Progenitor cell of endocrine pancreas (in vitro differentiated cells): Measurements from ENCODE around the gene RAB18. TPM values are rescaled to one million over a fixed set of nuclear protein-coding genes. Genes with fewer than 3 reads are reported as not detected.
A peak's percentile ranks its signal among the peaks of the same experiment; 100 is the strongest.

ENCODE experiments used
- DNase-seq: peaks from one replicate; pipeline ENCODE4 v3.0.0; 2021; ENCODE audit warnings: low spot score; ENCODE audit not compliant: unreplicated experiment
- H3K27ac Mint-ChIP-seq: 2 replicates; pipeline ENCODE4 v1.8.0; 2021; ENCODE audit warnings: mild to moderate bottlenecking, moderate library complexity, mixed read lengths
- H3K27me3 Mint-ChIP-seq: 2 replicates; pipeline ENCODE4 v1.8.0; 2021; ENCODE audit warnings: mixed read lengths
- H3K36me3 Mint-ChIP-seq: 2 replicates; pipeline ENCODE4 v1.8.0; 2022; ENCODE audit warnings: mixed read lengths; ENCODE audit not compliant: insufficient read depth
- H3K4me1 Mint-ChIP-seq: 2 replicates; pipeline ENCODE4 v1.8.0; 2021; ENCODE audit warnings: low read depth, mixed read lengths
- H3K4me3 Mint-ChIP-seq: 2 replicates; pipeline ENCODE4 v1.8.0; 2021; ENCODE audit warnings: low read depth, mild to moderate bottlenecking, moderate library complexity, mixed read lengths
- H3K9me3 Mint-ChIP-seq: 2 replicates; pipeline ENCODE4 v1.8.0; 2021; ENCODE audit warnings: low read depth, mixed read lengths
- total RNA-seq: library from RNA; stranded (reverse); gene quantifications from 2 replicates; pipeline ENCODE4 v1.2.1, GENCODE V29; 2021
- TF ChIP-seq, protein P1 (sequence below): fragments of 200-600 bp; sonication (generic); IDR thresholded peaks from one replicate; pipeline ENCODE4 v1.5.0; 2021; ENCODE audit warnings: antibody characterized with exemption, mild to moderate bottlenecking; ENCODE audit not compliant: unreplicated experiment

The RAB18 gene
- total RNA-seq, 1 donor from 2014 or later: 81.0 TPM

DNA sequence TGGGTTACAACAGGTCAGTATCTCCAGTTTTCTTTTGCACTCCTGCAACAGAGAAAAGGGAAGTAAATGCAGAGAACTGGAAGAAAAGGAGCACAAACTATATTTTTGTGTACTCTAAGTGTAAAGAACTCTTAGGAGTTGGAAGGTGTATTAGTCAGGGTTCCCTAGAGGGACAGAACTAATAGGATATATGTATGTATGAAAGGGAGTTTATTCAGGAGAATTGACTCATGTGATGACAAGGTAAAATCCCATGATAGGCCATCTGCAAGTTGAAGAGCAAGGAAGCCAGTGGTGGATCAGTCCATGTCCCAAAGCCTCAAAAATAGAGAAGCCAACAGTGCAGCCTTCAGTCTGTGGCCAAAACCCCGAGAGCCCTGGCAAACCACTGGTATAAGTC lies 22.6 kb upstream of the RAB18 start:
- Mint-ChIP-seq H3K4me1 (peaks cover 12% of the 10 kb centered on the region), H3K4me3 (no peak overlapping the region), H3K27ac (no peak overlapping the region), H3K27me3 (no peaks in the 10 kb centered on the region), H3K9me3 (no peaks in the 10 kb centered on the region), H3K36me3 (no peaks in the 10 kb centered on the region)
- TF ChIP-seq, protein P1, sequence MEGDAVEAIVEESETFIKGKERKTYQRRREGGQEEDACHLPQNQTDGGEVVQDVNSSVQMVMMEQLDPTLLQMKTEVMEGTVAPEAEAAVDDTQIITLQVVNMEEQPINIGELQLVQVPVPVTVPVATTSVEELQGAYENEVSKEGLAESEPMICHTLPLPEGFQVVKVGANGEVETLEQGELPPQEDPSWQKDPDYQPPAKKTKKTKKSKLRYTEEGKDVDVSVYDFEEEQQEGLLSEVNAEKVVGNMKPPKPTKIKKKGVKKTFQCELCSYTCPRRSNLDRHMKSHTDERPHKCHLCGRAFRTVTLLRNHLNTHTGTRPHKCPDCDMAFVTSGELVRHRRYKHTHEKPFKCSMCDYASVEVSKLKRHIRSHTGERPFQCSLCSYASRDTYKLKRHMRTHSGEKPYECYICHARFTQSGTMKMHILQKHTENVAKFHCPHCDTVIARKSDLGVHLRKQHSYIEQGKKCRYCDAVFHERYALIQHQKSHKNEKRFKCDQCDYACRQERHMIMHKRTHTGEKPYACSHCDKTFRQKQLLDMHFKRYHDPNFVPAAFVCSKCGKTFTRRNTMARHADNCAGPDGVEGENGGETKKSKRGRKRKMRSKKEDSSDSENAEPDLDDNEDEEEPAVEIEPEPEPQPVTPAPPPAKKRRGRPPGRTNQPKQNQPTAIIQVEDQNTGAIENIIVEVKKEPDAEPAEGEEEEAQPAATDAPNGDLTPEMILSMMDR: no peak
- no peak for DNase-seq

DNA sequence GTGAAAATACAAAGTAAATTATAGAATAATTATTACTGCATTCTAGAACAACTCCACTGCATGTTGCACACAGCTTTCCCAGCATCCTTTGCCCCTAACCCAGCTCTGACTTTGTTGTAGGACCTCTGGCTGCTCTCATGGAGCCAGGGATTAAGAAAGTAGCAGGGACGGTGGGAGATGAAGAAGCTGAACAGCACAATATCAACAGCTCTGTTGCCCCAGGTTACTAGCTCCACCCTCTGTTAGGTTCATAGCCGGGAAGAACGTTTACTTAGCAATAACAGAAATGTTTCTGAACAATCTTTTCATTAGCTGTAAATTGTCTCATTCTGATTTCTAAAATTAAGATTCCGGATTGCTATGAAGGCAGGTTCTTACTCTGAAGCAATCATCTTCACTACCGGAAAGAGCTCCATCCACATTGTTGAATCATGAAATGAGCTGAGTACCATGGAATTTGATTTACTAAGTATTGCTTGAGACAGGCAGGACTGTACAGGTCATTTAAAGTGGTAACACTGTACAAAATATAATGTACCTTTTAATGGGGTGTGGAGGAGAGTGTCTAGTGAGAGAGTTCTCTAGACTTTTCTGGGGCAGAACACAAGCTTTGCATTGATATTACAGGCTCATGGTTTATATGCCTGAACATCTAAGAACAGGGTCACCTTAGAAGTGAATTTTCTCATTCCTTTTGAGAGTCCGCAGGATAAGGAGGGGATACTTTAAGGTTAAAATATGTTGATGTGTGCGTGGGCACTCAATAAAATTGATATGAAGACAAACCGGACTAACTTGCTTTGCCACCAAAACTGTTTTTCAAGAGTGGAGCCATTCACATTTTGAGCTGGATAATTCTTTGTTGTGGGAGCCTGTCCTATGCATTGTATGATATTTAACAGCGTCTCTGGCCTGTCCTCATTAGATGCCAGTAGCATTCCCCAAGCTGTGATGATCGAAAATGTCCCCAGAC lies 20.8 kb upstream of the RAB18 start:
- H3K27ac Mint-ChIP-seq: peak overlapping the region; percentile 2
- TF ChIP-seq, protein P1: no peak

DNA sequence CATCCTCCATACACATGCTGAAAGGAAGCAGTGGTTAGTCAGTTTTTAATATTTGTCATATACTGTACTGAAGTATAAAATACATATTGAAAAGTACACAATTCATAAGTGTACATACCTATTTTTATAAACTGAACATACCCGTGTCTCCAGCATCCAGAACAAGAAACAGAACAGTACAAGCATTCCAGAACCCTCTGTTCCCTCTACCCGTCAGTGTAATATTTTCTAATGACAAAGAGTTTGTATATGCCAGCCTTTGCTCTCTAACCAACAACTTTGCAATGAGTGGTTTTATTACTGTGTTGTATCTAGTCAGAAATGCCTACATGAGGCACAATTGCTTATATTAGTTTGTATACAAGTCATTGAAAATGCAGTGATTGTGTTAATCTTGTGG lies 18.7 kb upstream of the RAB18 start:
- TF ChIP-seq, protein P1: no peak
- H3K4me3 Mint-ChIP-seq: no peak overlapping the region
- H3K9me3 Mint-ChIP-seq: no peaks in the 10 kb centered on the region
- H3K27ac Mint-ChIP-seq: no peak overlapping the region
- H3K4me1 Mint-ChIP-seq: peaks cover 12% of the 10 kb centered on the region
- no peaks in the 10 kb centered on the region for H3K27me3 Mint-ChIP-seq
- DNase-seq: no peak
- H3K36me3 Mint-ChIP-seq: no peaks in the 10 kb centered on the region

More for the DNA sequence above, 20.8 kb upstream of the RAB18 start:
- Mint-ChIP-seq H3K4me3 (no peak overlapping the region), H3K27me3 (no peaks in the 10 kb centered on the region), H3K4me1 (peaks cover 12% of the 10 kb centered on the region), H3K9me3 (no peaks in the 10 kb centered on the region), H3K36me3 (no peaks in the 10 kb centered on the region)
- no peak for DNase-seq

DNA sequence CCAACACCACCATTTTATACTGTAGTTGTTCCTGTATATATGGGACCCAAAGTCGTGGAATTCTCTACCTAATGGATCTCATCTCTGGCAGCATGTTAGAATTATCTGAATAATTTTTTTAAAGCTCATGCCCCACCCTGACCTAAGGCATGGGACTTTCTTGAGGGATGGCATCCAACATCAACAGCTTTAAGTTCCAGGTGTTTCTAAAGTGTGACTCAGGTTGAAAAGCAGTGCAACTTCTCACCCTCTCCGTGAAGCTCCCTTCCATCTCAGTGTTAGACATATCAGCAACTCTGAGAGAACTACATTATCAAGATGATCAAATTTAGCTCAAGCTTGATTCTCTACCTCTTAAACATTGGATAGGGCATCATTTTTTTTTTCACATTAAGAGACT lies 18.1 kb upstream of the RAB18 start:
- no peak overlapping the region for H3K27ac Mint-ChIP-seq
- H3K27me3 Mint-ChIP-seq: no peaks in the 10 kb centered on the region
- no peak for DNase-seq
- TF ChIP-seq, protein P1: no peak
- H3K4me1 Mint-ChIP-seq: peaks cover 12% of the 10 kb centered on the region
- H3K9me3 Mint-ChIP-seq: peaks cover 5% of the 10 kb centered on the region
- no peak overlapping the region for H3K4me3 Mint-ChIP-seq
- no peaks in the 10 kb centered on the region for H3K36me3 Mint-ChIP-seq

DNA sequence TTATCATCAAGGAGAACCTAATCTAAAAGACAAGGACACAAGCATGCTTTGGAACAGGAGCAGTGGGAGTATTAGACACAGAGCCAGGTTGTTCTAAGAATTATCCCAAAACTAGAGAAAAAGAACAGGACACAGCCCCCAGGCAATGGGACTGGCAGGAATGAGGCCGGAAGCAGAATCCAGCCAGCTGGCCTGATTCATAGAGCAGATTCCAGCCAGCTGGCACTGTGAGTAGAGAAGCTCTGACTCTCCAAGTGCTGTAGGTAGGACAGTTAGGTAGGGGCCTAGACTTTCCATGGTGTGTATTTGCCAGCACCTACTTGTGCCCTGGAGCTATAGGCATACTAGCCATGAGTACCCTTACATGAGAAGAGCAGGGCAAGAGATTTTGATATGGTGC lies 13.3 kb upstream of the RAB18 start:
- Mint-ChIP-seq H3K9me3 (peaks cover 10% of the 10 kb centered on the region), H3K4me1 (no peaks in the 10 kb centered on the region), H3K27me3 (no peaks in the 10 kb centered on the region), H3K27ac (no peak overlapping the region), H3K4me3 (no peak overlapping the region), H3K36me3 (no peaks in the 10 kb centered on the region)
- TF ChIP-seq, protein P1: no peak
- DNase-seq: no peak
